CD8-positive, alpha-beta memory T cell (primary cell): ENCODE measurements around the gene MPI. TPM values are rescaled to one million over a fixed set of nuclear protein-coding genes. Genes with fewer than 3 reads are reported as not detected.

ENCODE experiments used
- CTCF ChIA-PET: fragments of 350-600 bp; sonication (Branson Sonifier 250); formaldehyde crosslinking; loops from one replicate; lab custom pipeline; 2021; ENCODE audit warnings: antibody characterized with exemption; lab: Charles Lee
- POLR2A ChIA-PET: fragments of 350-600 bp; sonication (Branson Sonifier 250); formaldehyde crosslinking; loops from one replicate; lab custom pipeline; 2021; ENCODE audit warnings: antibody characterized with exemption; lab: Charles Lee
- DNase-seq, 5 donors: peaks; one replicate each; pipeline versions ENCODE4 v3.0.0 to v3.0.0-alpha.2; 2020 to 2022; ENCODE audit warnings: mixed read lengths in 1 of 5
- H3K27ac ChIP-seq: one replicate; pipeline ENCODE4 v1.7.0; 2013; ENCODE audit warnings: low read depth, mild to moderate bottlenecking, low read length, moderate library complexity
- H3K27me3 ChIP-seq: 2 replicates; pipeline ENCODE4 v1.7.0; 2013; ENCODE audit warnings: low read length, mild to moderate bottlenecking; ENCODE audit not compliant: insufficient read depth, poor library complexity, severe bottlenecking
- H3K36me3 ChIP-seq: 2 replicates; pipeline ENCODE4 v1.7.0; 2013; ENCODE audit warnings: mild to moderate bottlenecking, low read length, moderate library complexity; ENCODE audit not compliant: insufficient read depth
- H3K4me1 ChIP-seq: 2 replicates; pipeline ENCODE4 v1.7.0; 2013; ENCODE audit warnings: mild to moderate bottlenecking, low read length, moderate library complexity; ENCODE audit not compliant: insufficient read depth
- H3K4me3 ChIP-seq: 2 replicates; pipeline ENCODE4 v1.7.0; 2013; ENCODE audit warnings: mild to moderate bottlenecking, low read length
- H3K9me3 ChIP-seq: 2 replicates; pipeline ENCODE4 v1.7.0; 2013; ENCODE audit warnings: mild to moderate bottlenecking, low read length
- H3K27ac Mint-ChIP-seq, 8 donors: one replicate each; pipeline ENCODE4 v1.8.0; 2020 to 2021; ENCODE audit warnings: mixed read lengths in 8 of 8, mild to moderate bottlenecking in 6 of 8, inconsistent platforms in 3 of 8, moderate library complexity in 3 of 8
- H3K27me3 Mint-ChIP-seq, 2 donors: one replicate each; pipeline ENCODE4 v1.8.0; 2020 to 2021; ENCODE audit warnings: mixed read lengths in 2 of 2, mild to moderate bottlenecking in 1 of 2, moderate library complexity in 1 of 2
- H3K36me3 Mint-ChIP-seq, 3 donors: one replicate each; pipeline ENCODE4 v1.8.0; 2020 to 2021; ENCODE audit warnings: mixed read lengths in 3 of 3, inconsistent platforms in 1 of 3, mild to moderate bottlenecking in 1 of 3
- H3K4me1 Mint-ChIP-seq, 3 donors: one replicate each; pipeline ENCODE4 v1.8.0; 2020 to 2021; ENCODE audit warnings: mixed read lengths in 3 of 3, inconsistent platforms in 1 of 3, mild to moderate bottlenecking in 1 of 3
- H3K4me3 Mint-ChIP-seq, 7 donors: one replicate each; pipeline ENCODE4 v1.8.0; 2020 to 2021; ENCODE audit warnings: mixed read lengths in 7 of 7, mild to moderate bottlenecking in 6 of 7, moderate library complexity in 4 of 7, inconsistent platforms in 2 of 7
- H3K9me3 Mint-ChIP-seq, 5 donors: one replicate each; pipeline ENCODE4 v1.8.0; 2020 to 2022; ENCODE audit warnings: mixed read lengths in 5 of 5, mild to moderate bottlenecking in 3 of 5, moderate library complexity in 2 of 5, inconsistent platforms in 1 of 5
- polyA plus RNA-seq: library from polyadenylated mRNA; unstranded; fragments of 300-500 nt; fragmentation: Illumina TruSeq; gene quantifications from one replicate; pipeline ENCODE4 v1.2.3, GENCODE V29; 2021
- total RNA-seq, 2 experiments: library from RNA; stranded (reverse); gene quantifications; one replicate each; pipeline ENCODE4 v1.2.3, GENCODE V29; 2021

The MPI gene, protein sequence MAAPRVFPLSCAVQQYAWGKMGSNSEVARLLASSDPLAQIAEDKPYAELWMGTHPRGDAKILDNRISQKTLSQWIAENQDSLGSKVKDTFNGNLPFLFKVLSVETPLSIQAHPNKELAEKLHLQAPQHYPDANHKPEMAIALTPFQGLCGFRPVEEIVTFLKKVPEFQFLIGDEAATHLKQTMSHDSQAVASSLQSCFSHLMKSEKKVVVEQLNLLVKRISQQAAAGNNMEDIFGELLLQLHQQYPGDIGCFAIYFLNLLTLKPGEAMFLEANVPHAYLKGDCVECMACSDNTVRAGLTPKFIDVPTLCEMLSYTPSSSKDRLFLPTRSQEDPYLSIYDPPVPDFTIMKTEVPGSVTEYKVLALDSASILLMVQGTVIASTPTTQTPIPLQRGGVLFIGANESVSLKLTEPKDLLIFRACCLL
- total RNA-seq (10 to 100 TPM; 40.4 to 43.0 TPM), polyA plus RNA-seq (61.1 TPM)

GRCh38 chr15:74889883-74890664 is at the start of gene MPI:
MPI (plus strand) TSS chr15:74890042; CDS start chr15:74890074, 32 bp downstream.
- H3K27ac Mint-ChIP-seq, result peak within 1 kb of the TSS; percentile 90 to 99 (median 96)
- peaks cover 3% of the 10 kb centered on the region for H3K36me3 ChIP-seq
- H3K36me3 Mint-ChIP-seq, result peaks cover 0 to 31% (median 7%) of the 10 kb centered on the region in 3 donors
- no peaks in the 10 kb centered on the region for H3K27me3 ChIP-seq
- ChIA-PET POLR2A (interaction anchor here (0.6 to 1.7 kb wide), 7 partner anchors 15 to 121 kb away, joined by 3 to 11 read pairs (median 3); partner anchors contain the start of genes COX5A and FAM219B), CTCF (interaction anchor here (1.0 to 2.7 kb wide), 4 partner anchors 11 to 255 kb away, joined by 3 to 12 read pairs (median 3); partner anchors contain the start of genes FAM219B and ULK3)
- H3K4me3 Mint-ChIP-seq, result peak within 1 kb of the TSS; percentile 85 to 97 (median 94)
- peak; percentile 75 to 89 (median 82) for DNase-seq
- H3K9me3 ChIP-seq, result no peaks in the 10 kb centered on the region
- no peaks in the 10 kb centered on the region for H3K27me3 Mint-ChIP-seq
- H3K4me1 ChIP-seq, result peaks cover 46% of the 10 kb centered on the region
- peak within 1 kb of the TSS; percentile 82 for H3K27ac ChIP-seq
- H3K9me3 Mint-ChIP-seq, result no peaks in the 10 kb centered on the region
- H3K4me3 ChIP-seq, result peak within 1 kb of the TSS; percentile 89
- H3K4me1 Mint-ChIP-seq, result peaks cover 36 to 54% (median 46%) of the 10 kb centered on the region in 3 donors

DNA sequence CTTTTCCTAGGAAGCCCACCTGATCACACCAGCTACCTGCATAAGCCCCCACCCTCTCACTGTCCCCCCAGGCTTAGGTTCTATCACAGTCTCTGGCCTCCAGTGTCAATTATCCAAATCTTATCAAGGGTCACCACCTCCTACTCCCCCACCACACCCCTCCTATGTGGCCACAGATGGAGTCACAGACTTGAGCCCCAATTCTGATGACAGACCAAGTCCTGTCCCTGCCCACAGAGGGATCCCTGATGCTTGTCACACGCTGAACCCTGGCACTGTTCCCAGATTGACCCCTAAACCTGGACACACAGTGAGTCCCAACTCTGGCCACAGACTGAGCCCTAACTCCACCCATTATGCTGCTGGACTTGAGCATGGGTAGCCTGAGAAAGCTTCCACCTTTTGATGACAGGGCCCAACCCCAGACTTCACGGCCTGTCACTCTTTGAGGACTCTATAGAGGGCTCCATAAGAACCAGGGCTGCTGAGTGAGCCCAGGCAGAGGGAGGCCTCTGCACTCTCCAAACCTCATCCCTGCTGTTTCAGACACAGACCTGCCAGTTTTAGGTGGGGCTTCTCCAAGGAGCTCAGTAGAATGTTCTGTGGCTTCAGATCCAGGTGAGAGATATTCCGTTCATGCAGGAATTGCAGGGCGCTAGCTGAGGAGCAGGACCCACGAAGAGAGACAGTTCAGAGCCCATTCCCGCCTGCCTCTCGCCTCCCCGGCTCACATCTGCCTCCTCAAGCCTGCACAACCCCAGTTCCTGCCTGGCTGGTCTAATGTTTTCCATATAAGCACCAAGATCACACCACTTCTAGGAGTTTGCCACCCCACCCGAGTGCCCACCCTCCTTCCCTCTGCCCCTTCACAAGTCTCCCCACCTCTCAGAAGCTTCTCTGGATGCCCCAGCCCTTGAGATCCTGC is 48.7 kb upstream of the MPI start:
- no peaks in the 10 kb centered on the region for H3K9me3 Mint-ChIP-seq
- no peaks in the 10 kb centered on the region for H3K27me3 ChIP-seq
- POLR2A ChIA-PET, result interaction anchor here (0.5 to 0.6 kb wide), 2 partner anchors 10 to 102 kb away, joined by 3 to 5 read pairs; no protein-coding TSS in a partner anchor
- H3K27ac Mint-ChIP-seq, result peak overlapping the region in 6 of 8 donors; percentile 32 to 80 (median 68)
- H3K36me3 ChIP-seq, result no peaks in the 10 kb centered on the region
- H3K4me3 Mint-ChIP-seq, result peak overlapping the region; percentile 83 to 96 (median 88)
- no peak overlapping the region for H3K27ac ChIP-seq
- peaks cover 48% of the 10 kb centered on the region for H3K4me1 ChIP-seq
- no peaks in the 10 kb centered on the region for H3K27me3 Mint-ChIP-seq
- H3K9me3 ChIP-seq, result no peaks in the 10 kb centered on the region
- no peak for DNase-seq
- peaks cover 0 to 43% (median 0%) of the 10 kb centered on the region in 3 donors for H3K36me3 Mint-ChIP-seq
- CTCF ChIA-PET, result interaction anchor here (1.2 to 3.8 kb wide), 7 partner anchors 14 to 109 kb away, joined by 3 to 44 read pairs (median 5); no protein-coding TSS in a partner anchor
- no peak overlapping the region for H3K4me3 ChIP-seq
- H3K4me1 Mint-ChIP-seq, result peaks cover 44 to 56% (median 46%) of the 10 kb centered on the region in 3 donors

- Mint-ChIP-seq H3K36me3 (peaks cover 0 to 40% (median 2%) of the 10 kb centered on the region in 3 donors), H3K4me1 (peaks cover 47 to 59% (median 50%) of the 10 kb centered on the region in 3 donors), H3K27me3 (no peaks in the 10 kb centered on the region), H3K27ac (peak overlapping the region; percentile 5 to 93 (median 82)), H3K4me3 (peak overlapping the region; percentile 83 to 96 (median 88)), H3K9me3 (no peaks in the 10 kb centered on the region)
- Histone ChIP-seq H3K4me1 (peaks cover 48% of the 10 kb centered on the region), H3K4me3 (peak overlapping the region; percentile 88), H3K27me3 (no peaks in the 10 kb centered on the region), H3K36me3 (no peaks in the 10 kb centered on the region), H3K27ac (peak overlapping the region; percentile 67), H3K9me3 (no peaks in the 10 kb centered on the region)
- ChIA-PET CTCF (interaction anchor here (0.9 to 3.8 kb wide), 10 partner anchors 17 to 220 kb away, joined by 3 to 44 read pairs (median 4); partner anchors contain the start of gene COX5A), POLR2A (interaction anchor here (0.5 to 0.6 kb wide), 2 partner anchors 11 to 101 kb away, joined by 3 to 5 read pairs; no protein-coding TSS in a partner anchor)
- no peak for DNase-seq
Measured at GRCh38 chr15:74841891-74842373, 47.9 kb upstream of the MPI start.

GRCh38 chr15:74842581-74843444 is 47.0 kb upstream of the MPI start, which contains the start of gene ULK3:
ULK3 (minus strand) TSS chr15:74843156; CDS start chr15:74843105, 51 bp downstream.
- H3K4me1 ChIP-seq, result peaks cover 48% of the 10 kb centered on the region
- peak within 1 kb of the TSS; percentile 88 for H3K4me3 ChIP-seq
- peak within 1 kb of the TSS; percentile 72 for H3K27ac ChIP-seq
- H3K4me1 Mint-ChIP-seq, result peaks cover 47 to 59% (median 50%) of the 10 kb centered on the region in 3 donors
- ChIA-PET POLR2A (interaction anchor here (0.9 to 1.3 kb wide), 4 partner anchors 27 to 63 kb away, joined by 3 to 5 read pairs (median 4); partner anchors contain the start of gene CSK), CTCF (interaction anchor here (0.7 to 3.8 kb wide), 15 partner anchors 16 to 221 kb away, joined by 3 to 44 read pairs (median 4); partner anchors contain the start of genes COX5A and MPI)
- peaks cover 8% of the 10 kb centered on the region for H3K36me3 ChIP-seq
- DNase-seq, result peak; percentile 91 to 93 (median 91)
- H3K36me3 Mint-ChIP-seq, result peaks cover 0 to 41% (median 4%) of the 10 kb centered on the region in 3 donors
- peak within 1 kb of the TSS; percentile 87 to 98 (median 93) for H3K27ac Mint-ChIP-seq
- no peaks in the 10 kb centered on the region for H3K27me3 ChIP-seq
- no peaks in the 10 kb centered on the region for H3K9me3 ChIP-seq
- no peaks in the 10 kb centered on the region for H3K27me3 Mint-ChIP-seq
- peak within 1 kb of the TSS; percentile 83 to 96 (median 88) for H3K4me3 Mint-ChIP-seq
- H3K9me3 Mint-ChIP-seq, result no peaks in the 10 kb centered on the region

DNA sequence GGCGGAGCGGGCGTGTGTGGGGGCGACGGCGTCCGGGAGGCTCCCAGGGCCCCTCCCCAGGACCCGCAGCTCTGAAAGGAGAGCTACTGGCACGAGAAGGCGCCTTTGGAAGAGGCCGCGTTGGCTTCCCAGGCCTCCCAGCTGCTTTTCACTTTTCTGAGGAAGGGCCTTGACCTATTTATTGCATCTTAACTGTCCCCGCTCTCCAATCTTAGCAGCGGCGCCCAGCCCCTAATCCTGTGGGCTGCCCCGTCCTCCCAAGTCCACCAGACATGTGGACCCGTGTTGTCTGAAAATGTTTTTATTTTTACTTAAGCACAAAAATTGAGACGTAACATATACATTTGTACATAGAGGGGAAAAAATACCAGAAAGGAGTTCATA is 46.4 kb upstream of the MPI start:
- H3K9me3 Mint-ChIP-seq, result no peaks in the 10 kb centered on the region
- ChIA-PET CTCF (interaction anchor here (0.7 to 3.8 kb wide), 9 partner anchors 15 to 107 kb away, joined by 3 to 44 read pairs (median 7); partner anchors contain the start of gene MPI), POLR2A (interaction anchor here (0.9 to 1.3 kb wide), 4 partner anchors 27 to 63 kb away, joined by 3 to 5 read pairs (median 4); partner anchors contain the start of gene CSK)
- DNase-seq, result no peak
- peaks cover 48% of the 10 kb centered on the region for H3K4me1 ChIP-seq
- peak overlapping the region; percentile 72 for H3K27ac ChIP-seq
- H3K36me3 Mint-ChIP-seq, result peaks cover 0 to 46% (median 4%) of the 10 kb centered on the region in 3 donors
- H3K9me3 ChIP-seq, result no peaks in the 10 kb centered on the region
- peaks cover 14% of the 10 kb centered on the region for H3K36me3 ChIP-seq
- peaks cover 47 to 59% (median 50%) of the 10 kb centered on the region in 3 donors for H3K4me1 Mint-ChIP-seq
- H3K4me3 ChIP-seq, result peak overlapping the region; percentile 78
- no peaks in the 10 kb centered on the region for H3K27me3 Mint-ChIP-seq
- H3K4me3 Mint-ChIP-seq, result peak overlapping the region; percentile 80 to 96 (median 85)
- H3K27ac Mint-ChIP-seq, result peak overlapping the region; percentile 81 to 97 (median 92)
- no peaks in the 10 kb centered on the region for H3K27me3 ChIP-seq

- Mint-ChIP-seq H3K36me3 (peaks cover 0 to 47% (median 4%) of the 10 kb centered on the region in 3 donors), H3K27ac (peak overlapping the region; percentile 81 to 97 (median 92)), H3K27me3 (no peaks in the 10 kb centered on the region), H3K4me3 (peak overlapping the region in 5 of 7 donors; percentile 80 to 96 (median 85)), H3K4me1 (peaks cover 46 to 59% (median 50%) of the 10 kb centered on the region in 3 donors), H3K9me3 (no peaks in the 10 kb centered on the region)
- no peaks in the 10 kb centered on the region for H3K27me3 ChIP-seq
- peaks cover 48% of the 10 kb centered on the region for H3K4me1 ChIP-seq
- POLR2A ChIA-PET, result interaction anchor here (0.9 to 1.2 kb wide), 4 partner anchors 26 to 62 kb away, joined by 3 to 5 read pairs (median 4); partner anchors contain the start of gene CSK
- CTCF ChIA-PET, result interaction anchor here (1.0 to 3.8 kb wide), 11 partner anchors 8 to 73 kb away, joined by 3 to 44 read pairs (median 5); partner anchors contain the start of gene MPI
- no peaks in the 10 kb centered on the region for H3K9me3 ChIP-seq
- H3K36me3 ChIP-seq, result peaks cover 14% of the 10 kb centered on the region
- DNase-seq, result no peak
- H3K4me3 ChIP-seq, result peak overlapping the region; percentile 78
- H3K27ac ChIP-seq, result peak overlapping the region; percentile 72
Measured at GRCh38 chr15:74843891-74844299, 45.9 kb upstream of the MPI start.
